HFF-Myc (cell line): ENCODE data around the gene OLIG3.

Experiments
- DNase-seq: peaks from one replicate; pipeline ENCODE4 v3.0.0-alpha.2; 2011; ENCODE audit warnings: low read depth; ENCODE audit errors: extremely low read depth
- H3K4me3 ChIP-seq: replicated peaks from 2 replicates; pipeline ENCODE4 v1.5.1; 2011; ENCODE audit warnings: low read depth, mild to moderate bottlenecking, control low read depth, low read length
- CTCF ChIP-seq: IDR thresholded peaks from 2 replicates; pipeline ENCODE4 v1.5.1; 2012; ENCODE audit warnings: mild to moderate bottlenecking, low read depth, low read length, control low read depth; ENCODE audit errors: missing control alignments

OLIG3 gene

GRCh38 chr6:137512757-137513605, 18.8 kb upstream of the OLIG3 start:
- TF ChIP-seq CTCF, result no peak
- H3K4me3 ChIP-seq, result no peak overlapping the region
- DNase-seq, result no peak

DNA sequence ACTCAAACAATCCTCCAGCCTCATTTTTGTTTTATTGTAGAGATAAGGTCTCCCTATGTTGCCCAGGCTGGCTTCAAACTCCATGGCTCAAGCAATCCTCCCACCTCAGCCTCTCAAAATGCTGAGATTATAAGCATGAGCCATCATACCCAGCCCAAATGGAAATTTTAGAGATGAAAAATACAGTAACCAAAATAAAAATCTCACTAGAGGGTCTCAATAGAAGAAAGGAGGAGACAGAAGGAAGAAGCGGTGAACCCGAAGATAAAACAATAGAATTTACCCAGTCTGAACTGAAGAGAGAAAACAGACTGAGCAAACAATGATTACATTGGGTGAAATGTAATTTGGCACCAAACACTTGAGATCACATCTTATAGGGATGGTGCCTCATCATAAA, 16.7 kb upstream of the OLIG3 start:
- no peak overlapping the region for H3K4me3 ChIP-seq
- no peak for TF ChIP-seq CTCF
- no peak for DNase-seq

DNA sequence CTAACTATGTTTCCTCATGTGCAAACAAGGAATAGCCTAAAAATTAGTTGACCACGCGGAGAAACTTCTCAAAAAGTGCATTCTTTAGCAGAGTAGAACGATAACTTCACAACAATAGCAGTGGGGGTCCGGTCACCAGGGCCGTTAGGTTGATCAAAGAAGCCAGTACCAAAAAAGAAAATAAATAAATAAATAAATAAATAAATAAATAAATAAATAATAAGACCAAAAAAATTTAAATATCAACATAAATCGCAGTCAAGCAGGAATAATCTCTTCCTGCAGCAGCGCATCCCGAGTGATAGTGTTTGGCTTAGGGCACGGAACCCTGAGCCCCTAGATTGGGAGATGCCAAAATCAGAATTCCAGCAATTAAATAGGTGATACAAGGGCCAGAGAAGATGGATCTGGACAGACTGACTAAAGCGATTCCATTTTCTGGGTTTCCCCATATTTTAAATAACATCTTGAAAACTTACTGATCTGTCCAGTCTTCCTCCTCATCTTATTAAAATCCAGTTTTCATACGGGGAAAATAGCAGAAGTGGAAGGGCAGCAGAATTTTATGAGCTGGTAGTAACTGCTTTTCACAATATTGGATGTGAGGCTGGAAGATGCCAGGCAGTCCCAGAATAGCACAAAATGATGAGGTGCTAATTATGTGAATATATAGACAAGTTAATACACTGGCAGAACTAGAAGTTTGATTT, 4.4 kb upstream of the OLIG3 start:
- no peak for DNase-seq
- no peak for TF ChIP-seq CTCF
- H3K4me3 ChIP-seq, result no peak overlapping the region

GRCh38 chr6:137497721-137498463, 3.7 kb upstream of the OLIG3 start:
- no peak for DNase-seq
- no peak overlapping the region for H3K4me3 ChIP-seq

GRCh38 chr6:137496909-137497720, 2.9 kb upstream of the OLIG3 start:
- no peak for DNase-seq
- TF ChIP-seq CTCF, result no peak
- H3K4me3 ChIP-seq, result no peak overlapping the region

More at GRCh38 chr6:137497721-137498463, 3.7 kb upstream of the OLIG3 start:
- no peak for TF ChIP-seq CTCF

GRCh38 chr6:137496368-137496767, 2.2 kb upstream of the OLIG3 start:
- no peak overlapping the region for H3K4me3 ChIP-seq
- no peak for DNase-seq
- no peak for TF ChIP-seq CTCF
